ENCODE results near the gene ZNF563.

DNA sequence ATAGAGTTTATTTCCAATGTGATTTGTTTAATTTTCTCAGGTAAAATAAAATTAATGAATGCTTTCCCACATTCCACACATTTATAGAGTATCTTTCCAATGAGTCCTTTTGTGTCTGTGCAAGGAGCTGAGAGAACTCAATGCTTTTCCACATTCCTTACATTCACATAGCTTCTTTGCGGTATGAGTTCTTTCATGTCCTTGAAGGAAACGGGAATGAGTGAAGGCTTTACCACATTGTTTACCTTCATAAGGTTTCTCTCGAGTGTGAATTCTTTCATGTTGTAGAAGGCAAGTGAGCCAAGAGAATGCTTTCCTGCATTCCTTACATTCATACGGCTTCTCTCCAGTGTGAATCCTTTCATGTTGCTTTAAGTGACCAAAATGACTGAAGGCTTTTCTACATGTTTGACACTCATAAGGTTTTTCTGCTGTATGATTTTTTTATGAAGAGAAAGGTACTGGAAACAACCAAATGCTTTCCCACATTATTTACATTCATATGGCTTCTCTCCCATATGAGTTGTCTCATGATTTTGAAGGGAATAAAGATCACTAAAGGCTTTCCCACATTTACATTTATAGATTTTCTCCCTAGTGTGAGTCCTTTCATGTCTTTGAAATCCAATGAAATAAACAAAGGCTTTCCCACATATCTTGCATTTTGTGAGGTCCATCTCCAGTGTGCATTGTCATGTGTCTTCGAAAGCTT is 46.5 kb upstream of the ZNF563 start:
- TF ChIP-seq CTCF (IDR thresholded peaks at IDR 0.05): no peak
- TF ChIP-seq POLR2A (IDR thresholded peaks at IDR 0.05): no peak
